GM19452 (cell line): Measurements from ENCODE around the gene SLC39A11.

ENCODE experiments used
- ATAC-seq: cut with Tn5 transposase; IDR thresholded peaks from one replicate; pipeline ENCODE4 v1.9.1; 2021; ENCODE audit not compliant: unreplicated experiment

The SLC39A11 gene

GRCh38 chr17:73045724-73046123, 46.8 kb downstream of the SLC39A11 start:
- ATAC-seq, result no peak

DNA sequence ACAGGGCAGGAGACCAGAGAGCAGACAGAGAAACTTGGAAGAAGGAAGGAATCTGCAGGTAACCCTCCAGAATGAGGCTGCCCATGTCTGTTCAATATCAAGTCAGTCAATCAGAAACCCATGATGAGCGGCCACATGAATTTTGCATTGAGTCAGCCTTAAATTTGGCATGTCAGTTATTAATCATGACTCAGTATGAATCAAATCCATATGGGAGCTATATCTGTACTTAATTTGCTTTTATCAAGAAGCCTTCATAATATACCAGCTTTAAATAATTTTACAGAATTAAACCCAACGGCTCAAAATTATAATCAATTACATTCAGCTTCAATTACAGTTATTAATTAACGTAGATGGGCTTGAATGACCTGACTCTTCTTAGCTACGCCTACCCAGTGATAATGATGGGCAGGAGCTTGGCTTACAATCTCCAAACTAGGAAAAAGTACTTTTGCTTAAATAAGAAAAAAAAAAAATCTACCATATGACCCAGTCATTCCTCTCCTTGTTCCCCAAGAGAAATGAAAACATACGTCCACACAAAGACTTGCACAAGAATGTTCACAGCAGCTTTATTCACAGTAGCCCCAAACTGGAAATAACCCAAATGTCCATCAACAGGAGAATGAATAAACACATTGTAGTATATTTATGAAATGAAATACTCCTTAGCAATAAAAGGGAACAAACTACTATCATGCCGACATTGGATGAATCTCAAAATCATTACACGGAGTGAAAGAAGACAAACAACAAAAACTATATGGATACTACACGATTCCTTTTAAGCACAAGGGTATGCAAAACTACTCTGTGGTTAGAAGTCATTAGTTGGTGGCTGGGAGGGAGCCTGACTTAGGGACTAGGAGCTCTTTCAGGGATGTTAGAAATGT, 48.6 kb downstream of the SLC39A11 start:
- ATAC-seq, result no peak

- no peak for ATAC-seq
Observed at GRCh38 chr17:73042809-73043685, 49.4 kb downstream of the SLC39A11 start.

GRCh38 chr17:73042225-73042624, 50.3 kb downstream of the SLC39A11 start:
- ATAC-seq, result no peak

DNA sequence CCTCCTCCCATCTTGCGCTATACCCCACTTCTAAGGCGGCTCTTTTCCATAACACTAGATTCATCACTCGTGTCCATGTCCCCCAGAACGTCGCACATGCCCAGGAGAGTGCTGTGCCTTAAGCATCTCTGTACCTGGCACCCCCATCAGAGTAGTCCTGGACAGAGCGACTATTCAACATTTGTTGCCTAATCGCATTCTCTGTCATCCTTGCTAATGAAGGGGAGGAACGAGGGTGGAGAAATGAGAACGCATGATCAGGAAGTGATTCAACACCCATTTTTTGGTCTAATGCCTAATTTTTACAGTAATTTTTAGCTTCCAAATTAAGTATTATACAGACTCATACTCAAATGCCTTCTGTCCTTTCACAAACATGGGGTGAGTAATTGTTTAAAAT, 53.2 kb downstream of the SLC39A11 start:
- no peak for ATAC-seq

DNA sequence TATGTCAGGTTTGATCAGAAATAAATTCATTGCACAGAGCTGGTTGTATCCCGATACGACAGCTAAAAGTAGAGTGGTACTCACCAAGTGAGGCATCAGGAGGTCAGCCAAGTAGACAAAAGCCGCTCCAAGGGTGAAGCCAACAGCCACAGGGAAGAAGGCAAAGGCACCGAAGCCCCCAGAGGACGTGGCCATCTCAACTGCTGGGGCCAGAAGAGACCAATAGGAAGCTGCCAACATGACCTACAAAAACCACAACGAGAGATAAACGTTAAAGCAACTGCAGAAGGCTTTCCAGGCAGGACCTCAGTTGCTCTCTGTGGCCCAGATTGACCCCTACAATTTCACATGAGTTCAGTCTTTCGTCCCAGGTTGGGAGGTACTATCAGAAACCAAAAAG, 61.0 kb downstream of the SLC39A11 start:
- no peak for ATAC-seq

DNA sequence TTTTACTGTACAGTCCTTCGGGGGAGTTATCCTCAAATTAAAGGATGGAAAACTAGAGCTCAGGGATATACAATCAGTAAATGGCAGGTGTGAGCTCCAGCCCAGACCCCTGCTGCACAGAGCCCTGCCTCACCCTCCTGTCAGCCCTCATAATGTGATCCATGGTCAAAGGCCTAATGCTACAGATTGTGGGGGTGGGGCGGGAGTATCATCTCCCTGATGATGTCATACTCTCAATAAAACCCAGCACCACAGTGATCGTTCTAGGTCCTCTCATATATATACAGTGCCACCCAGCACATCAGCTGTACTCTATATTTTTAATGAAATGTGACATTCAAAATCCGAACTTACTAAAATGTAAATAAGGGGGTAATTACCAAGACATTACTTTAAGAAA, 61.5 kb downstream of the SLC39A11 start:
- ATAC-seq, result no peak

DNA sequence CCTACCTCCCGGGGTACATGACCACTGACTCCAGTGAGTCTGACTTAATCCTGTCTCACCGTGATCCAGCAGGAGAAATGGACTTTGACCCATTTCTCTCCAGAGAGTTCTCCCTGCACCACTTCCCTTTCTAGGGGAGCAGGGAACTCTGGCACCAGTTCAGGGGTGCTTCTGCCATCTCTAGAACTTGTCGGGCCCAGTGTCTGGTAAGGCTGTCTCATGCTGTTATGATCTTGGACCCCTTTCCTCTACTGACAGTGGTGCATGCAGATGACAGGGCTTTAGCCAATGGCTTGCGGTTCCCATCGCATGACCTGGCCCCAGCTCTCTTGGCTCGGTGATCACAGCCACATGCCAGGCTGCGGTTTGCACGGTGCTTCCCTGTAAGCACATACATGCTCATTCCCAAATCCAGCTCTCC, 62.0 kb downstream of the SLC39A11 start:
- no peak for ATAC-seq

- no peak for ATAC-seq
Observed at GRCh38 chr17:73029991-73030390, 62.5 kb downstream of the SLC39A11 start.

DNA sequence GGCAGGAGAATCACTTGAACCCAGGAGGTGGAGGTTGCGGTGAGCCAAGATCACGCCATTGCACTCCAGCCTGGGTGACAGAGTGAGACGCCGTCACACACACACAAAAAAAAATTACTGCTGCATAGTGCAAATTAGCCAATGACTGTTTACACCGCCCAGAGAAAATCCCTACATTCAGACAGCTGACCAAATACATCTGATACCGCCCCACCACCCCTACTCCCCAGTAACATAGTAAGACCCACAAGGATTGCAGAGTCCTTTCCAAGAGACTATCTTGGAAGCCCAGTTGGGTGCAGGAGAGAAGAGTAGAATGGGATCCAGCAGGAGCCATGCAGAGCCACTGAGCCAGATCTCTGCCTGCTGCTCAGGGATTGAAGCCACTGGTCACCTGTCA, 63.5 kb downstream of the SLC39A11 start:
- ATAC-seq, result no peak

DNA sequence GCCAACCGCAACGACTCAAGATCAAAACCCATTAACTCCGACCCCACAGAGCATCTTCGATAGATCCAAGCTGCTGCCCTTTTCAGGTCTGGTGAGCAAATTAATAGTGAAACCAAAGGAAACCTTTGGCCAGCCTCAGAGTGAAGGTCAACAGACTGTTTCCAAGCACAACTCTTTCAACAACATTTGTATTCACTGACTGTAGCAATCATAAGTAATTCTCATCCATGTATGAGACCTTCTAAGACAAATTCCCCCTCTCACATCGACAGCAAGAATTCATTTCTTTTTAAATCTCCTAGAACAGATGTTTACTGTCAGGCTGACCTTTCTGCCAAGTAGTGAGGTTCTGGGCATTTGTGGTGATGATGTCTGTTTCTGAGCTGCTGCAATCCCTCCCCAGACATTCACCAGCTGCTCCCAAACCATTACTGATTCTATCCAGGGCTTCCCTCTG, 64.2 kb downstream of the SLC39A11 start:
- no peak for ATAC-seq

DNA sequence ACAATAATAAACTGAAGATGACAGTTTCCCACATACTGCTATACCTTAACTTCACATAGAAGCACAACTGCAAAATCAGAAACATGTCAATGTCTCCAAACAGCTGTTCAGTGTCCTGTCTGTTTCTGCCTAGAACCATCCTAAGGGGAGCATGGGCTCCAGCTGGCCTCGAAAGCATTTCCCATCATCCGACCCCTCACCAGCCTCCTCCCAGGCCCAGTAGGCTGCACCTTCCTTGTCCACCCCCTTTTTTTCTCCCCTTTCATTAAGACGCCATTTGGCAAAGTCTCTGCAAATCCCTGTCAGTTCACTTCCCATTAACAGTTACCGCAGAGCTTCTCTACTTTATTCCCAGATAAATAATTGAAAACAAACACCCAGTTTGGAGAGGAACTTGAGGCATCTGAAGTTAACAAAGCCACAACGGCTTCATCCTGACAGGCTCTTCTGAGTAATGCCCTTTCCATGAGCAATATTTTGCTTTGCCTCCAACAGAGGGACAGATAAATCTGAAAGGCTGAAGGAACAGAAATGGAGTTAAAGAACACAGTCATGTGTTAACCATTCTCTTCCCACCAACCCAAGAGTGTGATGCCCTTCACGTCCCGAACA, 65.3 kb downstream of the SLC39A11 start:
- ATAC-seq, result no peak

GRCh38 chr17:73025041-73025560, 67.4 kb downstream of the SLC39A11 start:
- no peak for ATAC-seq

- no peak for ATAC-seq
Observed at GRCh38 chr17:73023759-73024158, 68.7 kb downstream of the SLC39A11 start.

- ATAC-seq, result no peak
Observed at GRCh38 chr17:73022694-73023093, 69.8 kb downstream of the SLC39A11 start.

- no peak for ATAC-seq
Observed at GRCh38 chr17:73021771-73022170, 70.7 kb downstream of the SLC39A11 start.

GRCh38 chr17:73020110-73020509, 72.4 kb downstream of the SLC39A11 start:
- no peak for ATAC-seq

DNA sequence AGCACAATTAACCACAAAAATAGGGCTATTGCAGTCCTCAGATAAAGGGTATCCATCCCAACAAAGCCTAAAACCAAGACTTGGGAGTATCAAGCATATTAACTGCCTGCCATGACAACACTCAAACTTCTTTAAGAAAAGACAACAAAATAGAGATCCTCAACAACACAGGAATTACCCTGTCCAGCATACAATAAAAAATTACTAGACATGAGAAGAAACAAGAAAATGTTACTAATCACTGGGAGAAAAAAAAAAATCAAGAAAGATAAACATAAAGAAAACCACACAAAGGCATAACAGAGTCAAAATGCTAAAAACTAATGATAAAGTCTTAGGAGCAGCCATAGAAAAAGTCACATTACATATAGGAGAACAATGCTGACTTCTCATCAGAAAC, 73.9 kb downstream of the SLC39A11 start:
- no peak for ATAC-seq

DNA sequence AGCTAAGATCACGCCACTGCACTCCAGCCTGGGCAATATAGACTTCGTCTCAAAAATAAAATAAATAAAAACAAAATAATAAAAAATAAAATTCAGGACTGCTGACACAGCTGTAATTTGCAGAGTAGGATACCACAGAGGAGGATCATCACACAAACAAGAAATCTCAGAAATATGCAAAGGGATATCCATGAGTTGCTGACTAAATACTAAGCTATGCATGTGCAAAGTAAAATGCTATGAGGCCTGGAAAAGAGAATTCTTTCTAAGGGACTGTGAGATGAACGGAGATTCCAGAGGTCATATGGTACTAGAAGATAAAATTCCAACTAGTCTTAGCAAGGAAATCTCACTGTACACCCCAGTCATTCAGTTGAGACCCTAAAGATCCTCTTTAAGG, 74.8 kb downstream of the SLC39A11 start:
- ATAC-seq, result no peak

- no peak for ATAC-seq
Observed at GRCh38 chr17:73015722-73016276, 76.7 kb downstream of the SLC39A11 start.
